ENCODE results near the gene GRID2. TPM values are rescaled to one million over a fixed set of nuclear protein-coding genes. Genes with fewer than 3 reads are reported as not detected.

GRID2 gene
- total RNA-seq, 1 donor from 2014 or later, result 11.6 TPM

DNA sequence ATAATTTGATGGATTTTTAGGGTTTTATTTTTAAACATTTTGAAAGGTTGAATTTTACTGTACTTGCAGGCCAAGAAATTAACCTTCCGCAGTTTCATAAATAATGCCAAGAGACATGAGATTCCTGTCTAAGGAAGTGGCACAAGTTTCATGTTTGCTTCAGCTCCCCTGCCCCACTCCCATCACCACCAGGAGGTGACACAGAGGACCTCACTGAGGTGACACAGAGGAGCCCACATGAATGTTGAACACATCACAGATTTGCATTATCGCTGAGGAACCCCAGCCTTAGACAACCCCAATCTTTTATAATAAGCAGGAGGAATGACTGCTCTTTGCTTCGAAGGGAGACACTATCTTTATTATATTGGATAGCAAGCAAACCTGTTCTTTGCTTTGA, 1033.4 kb downstream of the GRID2 start:
- Mint-ChIP-seq H3K9me3 (ENCODE audit: unreplicated experiment) (no peaks in the 10 kb centered on the region), H3K27ac (ENCODE audit: unreplicated experiment) (no peak overlapping the region), H3K36me3 (ENCODE audit: low read depth, unreplicated experiment) (no peaks in the 10 kb centered on the region), H3K4me3 (ENCODE audit: unreplicated experiment) (no peak overlapping the region), H3K27me3 (ENCODE audit: unreplicated experiment) (no peaks in the 10 kb centered on the region), H3K4me1 (ENCODE audit: unreplicated experiment) (no peaks in the 10 kb centered on the region)
- TF ChIP-seq, protein P1, sequence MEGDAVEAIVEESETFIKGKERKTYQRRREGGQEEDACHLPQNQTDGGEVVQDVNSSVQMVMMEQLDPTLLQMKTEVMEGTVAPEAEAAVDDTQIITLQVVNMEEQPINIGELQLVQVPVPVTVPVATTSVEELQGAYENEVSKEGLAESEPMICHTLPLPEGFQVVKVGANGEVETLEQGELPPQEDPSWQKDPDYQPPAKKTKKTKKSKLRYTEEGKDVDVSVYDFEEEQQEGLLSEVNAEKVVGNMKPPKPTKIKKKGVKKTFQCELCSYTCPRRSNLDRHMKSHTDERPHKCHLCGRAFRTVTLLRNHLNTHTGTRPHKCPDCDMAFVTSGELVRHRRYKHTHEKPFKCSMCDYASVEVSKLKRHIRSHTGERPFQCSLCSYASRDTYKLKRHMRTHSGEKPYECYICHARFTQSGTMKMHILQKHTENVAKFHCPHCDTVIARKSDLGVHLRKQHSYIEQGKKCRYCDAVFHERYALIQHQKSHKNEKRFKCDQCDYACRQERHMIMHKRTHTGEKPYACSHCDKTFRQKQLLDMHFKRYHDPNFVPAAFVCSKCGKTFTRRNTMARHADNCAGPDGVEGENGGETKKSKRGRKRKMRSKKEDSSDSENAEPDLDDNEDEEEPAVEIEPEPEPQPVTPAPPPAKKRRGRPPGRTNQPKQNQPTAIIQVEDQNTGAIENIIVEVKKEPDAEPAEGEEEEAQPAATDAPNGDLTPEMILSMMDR (IDR thresholded peaks at IDR 0.05; ENCODE audit: unreplicated experiment), result no peak
- no peak for DNase-seq (ENCODE audit: low spot score)

DNA sequence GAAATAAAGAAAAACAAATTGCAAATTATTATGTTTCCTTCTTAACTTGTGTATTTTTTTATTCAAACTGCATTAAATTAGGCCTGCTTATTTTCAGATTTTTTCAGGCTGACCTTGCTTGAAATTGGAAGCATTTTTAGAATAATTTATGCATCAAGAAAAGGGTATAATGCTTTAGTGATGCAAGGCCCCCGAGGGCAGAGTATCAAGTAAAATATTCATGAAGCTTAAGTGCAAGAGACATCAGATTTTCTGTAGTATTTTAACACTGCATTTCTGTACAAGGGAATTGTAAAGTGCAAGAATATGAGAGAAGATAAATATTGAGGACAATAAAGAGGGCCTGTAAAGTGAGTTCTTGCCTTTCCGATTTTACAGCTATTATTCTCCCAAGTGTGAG, 1039.0 kb downstream of the GRID2 start:
- DNase-seq (ENCODE audit: low spot score), result no peak
- Mint-ChIP-seq H3K4me1 (ENCODE audit: unreplicated experiment) (peaks cover 7% of the 10 kb centered on the region), H3K4me3 (ENCODE audit: unreplicated experiment) (no peak overlapping the region), H3K9me3 (ENCODE audit: unreplicated experiment) (no peaks in the 10 kb centered on the region), H3K27me3 (ENCODE audit: unreplicated experiment) (no peaks in the 10 kb centered on the region), H3K36me3 (ENCODE audit: low read depth, unreplicated experiment) (no peaks in the 10 kb centered on the region), H3K27ac (ENCODE audit: unreplicated experiment) (no peak overlapping the region)
- TF ChIP-seq, protein P1 (IDR thresholded peaks at IDR 0.05; ENCODE audit: unreplicated experiment), result no peak

DNA sequence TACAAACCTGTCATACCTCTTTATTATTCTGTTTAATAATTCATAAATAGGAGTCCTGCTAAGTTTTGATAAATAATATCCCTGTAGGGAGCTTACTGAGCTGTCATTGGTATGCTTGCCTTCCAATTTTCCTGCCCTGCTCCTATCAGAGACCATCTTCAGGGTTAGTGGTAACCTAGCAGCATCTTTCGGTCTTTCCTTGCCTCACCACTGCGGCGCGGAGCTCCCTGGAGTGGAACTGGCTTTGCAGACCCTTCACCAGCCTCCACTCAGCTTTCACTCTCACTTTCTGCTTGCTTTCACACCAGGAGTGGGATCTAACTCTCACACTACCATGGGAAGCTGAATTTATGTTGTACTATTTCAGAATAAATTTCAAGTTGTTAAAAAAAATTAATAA, 1043.1 kb downstream of the GRID2 start:
- H3K9me3 Mint-ChIP-seq (ENCODE audit: unreplicated experiment), result no peaks in the 10 kb centered on the region
- no peak overlapping the region for H3K27ac Mint-ChIP-seq (ENCODE audit: unreplicated experiment)
- H3K27me3 Mint-ChIP-seq (ENCODE audit: unreplicated experiment), result no peaks in the 10 kb centered on the region
- no peak for DNase-seq (ENCODE audit: low spot score)
- H3K36me3 Mint-ChIP-seq (ENCODE audit: low read depth, unreplicated experiment), result no peaks in the 10 kb centered on the region
- TF ChIP-seq, protein P1 (IDR thresholded peaks at IDR 0.05; ENCODE audit: unreplicated experiment), result no peak
- H3K4me1 Mint-ChIP-seq (ENCODE audit: unreplicated experiment), result peaks cover 7% of the 10 kb centered on the region
- H3K4me3 Mint-ChIP-seq (ENCODE audit: unreplicated experiment), result no peak overlapping the region

DNA sequence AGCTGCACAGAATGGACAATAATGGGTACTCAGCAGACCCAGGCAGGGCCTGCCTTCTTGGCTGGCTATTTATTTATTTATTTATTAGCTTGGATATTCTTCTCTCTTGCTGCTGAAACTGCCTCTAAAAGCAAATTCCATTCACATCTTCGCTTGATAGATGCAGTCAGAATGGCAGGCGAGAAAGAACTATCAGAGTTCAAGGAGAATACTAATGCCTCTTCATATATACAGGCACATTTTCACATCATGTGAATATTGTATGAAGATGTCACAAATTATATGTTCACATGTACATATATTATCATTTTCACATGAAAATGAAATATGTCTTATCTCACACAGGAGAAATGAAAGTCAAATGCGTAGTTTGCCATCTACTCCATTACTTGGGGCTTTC, 1045.1 kb downstream of the GRID2 start:
- Mint-ChIP-seq H3K4me3 (ENCODE audit: unreplicated experiment) (no peak overlapping the region), H3K27me3 (ENCODE audit: unreplicated experiment) (no peaks in the 10 kb centered on the region), H3K27ac (ENCODE audit: unreplicated experiment) (no peak overlapping the region), H3K9me3 (ENCODE audit: unreplicated experiment) (no peaks in the 10 kb centered on the region), H3K4me1 (ENCODE audit: unreplicated experiment) (peaks cover 7% of the 10 kb centered on the region), H3K36me3 (ENCODE audit: low read depth, unreplicated experiment) (no peaks in the 10 kb centered on the region)
- DNase-seq (ENCODE audit: low spot score), result no peak
- TF ChIP-seq, protein P1 (IDR thresholded peaks at IDR 0.05; ENCODE audit: unreplicated experiment), result no peak

DNA sequence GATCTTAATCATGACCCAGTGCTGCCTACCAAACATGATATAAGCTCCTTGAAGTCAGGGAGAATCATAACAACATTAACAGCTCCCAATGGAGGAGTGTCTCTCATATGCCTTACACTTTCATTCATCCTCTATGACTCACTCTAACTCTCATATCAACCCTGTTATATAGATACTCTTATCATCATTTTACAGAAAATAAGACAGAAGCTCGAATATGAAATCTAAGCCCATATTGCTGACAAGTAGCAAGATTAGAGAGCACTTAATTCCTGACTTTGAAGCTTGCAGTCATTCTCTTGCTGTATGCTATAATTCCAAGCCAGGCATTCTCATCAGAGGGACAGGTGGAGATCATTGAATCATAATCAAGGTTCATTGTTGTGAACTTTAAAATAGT, 1048.1 kb downstream of the GRID2 start:
- Mint-ChIP-seq H3K36me3 (ENCODE audit: low read depth, unreplicated experiment) (no peaks in the 10 kb centered on the region), H3K27me3 (ENCODE audit: unreplicated experiment) (no peaks in the 10 kb centered on the region), H3K27ac (ENCODE audit: unreplicated experiment) (no peak overlapping the region), H3K9me3 (ENCODE audit: unreplicated experiment) (no peaks in the 10 kb centered on the region), H3K4me1 (ENCODE audit: unreplicated experiment) (no peaks in the 10 kb centered on the region), H3K4me3 (ENCODE audit: unreplicated experiment) (no peak overlapping the region)
- no peak for DNase-seq (ENCODE audit: low spot score)
- TF ChIP-seq, protein P1 (IDR thresholded peaks at IDR 0.05; ENCODE audit: unreplicated experiment), result no peak
